Measurements from ENCODE around the gene PMPCB. TPM values are rescaled to one million over a fixed set of nuclear protein-coding genes. Genes with fewer than 3 reads are reported as not detected.

PMPCB gene
- total RNA-seq, 1 experiment from 2014 or later: 90.8 TPM

DNA sequence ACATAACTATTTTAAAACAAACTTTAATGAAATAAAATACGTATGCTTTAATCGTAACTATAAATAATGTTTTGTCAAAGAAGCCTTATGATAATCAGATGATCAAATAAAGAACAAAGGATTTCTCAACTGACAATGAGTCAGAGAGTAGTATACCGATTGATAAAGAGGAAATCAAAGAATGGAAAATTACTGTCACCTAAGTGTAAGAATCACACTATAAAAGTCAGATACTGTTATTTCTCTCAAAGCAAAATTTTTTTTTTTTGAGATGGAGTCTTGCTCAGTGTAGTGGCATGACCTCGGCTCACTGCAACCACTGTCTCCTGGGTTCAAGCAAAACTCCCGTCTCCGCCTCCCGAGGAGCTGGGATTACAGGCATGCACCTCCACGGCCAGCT lies 28.5 kb downstream of the PMPCB start:
- no peak for DNase-seq (ENCODE audit: low read depth)

DNA sequence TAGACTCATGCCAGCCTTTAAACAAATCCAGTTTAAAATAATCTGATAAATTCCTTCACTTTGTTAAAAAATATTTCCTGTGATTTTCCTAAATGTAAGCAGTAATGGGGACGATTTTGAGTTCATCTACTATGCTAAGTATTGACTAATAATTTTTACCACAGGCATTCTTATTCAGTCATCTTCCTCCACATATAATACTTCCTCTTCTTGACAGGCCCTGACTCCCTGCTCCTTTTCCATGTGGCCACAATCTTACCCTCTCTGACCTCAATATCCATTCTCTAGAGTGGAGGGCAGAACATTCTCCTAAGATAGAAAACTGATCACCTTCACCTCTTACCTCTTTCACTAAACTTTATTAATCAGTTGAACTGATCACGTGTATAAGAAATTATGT lies 39.5 kb downstream of the PMPCB start:
- no peak for DNase-seq (ENCODE audit: low read depth)

- no peak for DNase-seq (ENCODE audit: low read depth)
Measured at GRCh38 chr7:103338864-103339263, 41.6 kb downstream of the PMPCB start.

- no peak for DNase-seq (ENCODE audit: low read depth)
Measured at GRCh38 chr7:103341466-103341865, 44.2 kb downstream of the PMPCB start.

- DNase-seq (ENCODE audit: low read depth): no peak
Measured at GRCh38 chr7:103343332-103343731, 46.1 kb downstream of the PMPCB start.

DNA sequence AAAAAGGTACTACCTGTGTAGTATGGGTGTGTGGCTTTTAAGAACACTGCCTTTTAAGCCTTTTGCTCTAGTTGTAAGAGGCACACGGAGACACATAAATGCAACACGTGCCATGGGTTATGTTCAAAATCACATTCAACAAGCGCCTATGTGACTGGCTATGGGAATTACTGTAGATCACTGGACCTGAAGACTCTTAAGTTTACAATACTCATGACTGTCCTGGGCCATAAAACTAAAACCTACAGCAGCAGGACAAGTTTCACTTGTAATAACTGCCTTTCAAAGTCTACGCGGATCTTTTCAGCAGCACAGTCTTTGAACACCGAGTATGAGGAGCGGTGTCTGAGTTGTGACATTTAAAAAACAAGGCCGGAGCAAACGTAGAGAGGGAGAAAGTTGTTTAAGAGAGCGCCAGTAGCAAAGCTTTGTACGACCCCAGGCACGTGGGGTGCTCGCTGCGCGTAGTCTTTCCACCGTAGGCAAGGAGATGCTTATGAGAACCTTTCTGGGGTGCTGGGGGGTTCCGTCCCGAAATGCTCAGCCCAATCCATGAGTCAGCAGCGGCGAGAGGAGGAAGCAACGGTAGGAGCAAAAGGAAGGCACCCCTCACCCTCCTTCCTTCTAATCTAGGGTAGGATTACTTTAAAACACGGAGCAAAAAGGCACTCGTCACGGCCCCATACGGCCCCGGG lies 46.7 kb downstream of the PMPCB start:
- DNase-seq (ENCODE audit: low read depth): peak; percentile 31

GRCh38 chr7:103344453-103345149 lies 47.4 kb downstream of the PMPCB start, which contains the start of gene DNAJC2:
DNAJC2 (minus strand) TSS chr7:103344767; CDS start chr7:103344622, 145 bp downstream.
- DNase-seq (ENCODE audit: low read depth): peak; percentile 94

DNA sequence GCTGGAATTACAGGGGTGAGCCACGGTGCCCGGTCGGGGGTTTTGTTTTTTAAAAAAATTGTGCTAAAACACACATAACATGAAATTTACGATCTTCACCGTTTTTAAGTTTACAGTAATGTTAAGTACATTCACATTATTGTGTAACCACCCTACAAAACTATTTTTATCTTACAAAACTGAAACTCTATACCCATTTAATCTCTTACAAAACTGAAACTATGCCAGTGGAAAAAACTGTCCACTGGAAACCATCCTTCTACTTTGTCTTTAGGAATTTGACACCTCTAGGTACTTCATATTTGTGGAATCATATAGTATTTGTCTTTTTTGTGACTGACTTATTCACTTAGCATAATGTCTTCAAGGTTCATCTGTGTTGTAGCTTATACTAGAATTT lies 49.2 kb downstream of the PMPCB start:
- DNase-seq (ENCODE audit: low read depth): peak; percentile 7

DNA sequence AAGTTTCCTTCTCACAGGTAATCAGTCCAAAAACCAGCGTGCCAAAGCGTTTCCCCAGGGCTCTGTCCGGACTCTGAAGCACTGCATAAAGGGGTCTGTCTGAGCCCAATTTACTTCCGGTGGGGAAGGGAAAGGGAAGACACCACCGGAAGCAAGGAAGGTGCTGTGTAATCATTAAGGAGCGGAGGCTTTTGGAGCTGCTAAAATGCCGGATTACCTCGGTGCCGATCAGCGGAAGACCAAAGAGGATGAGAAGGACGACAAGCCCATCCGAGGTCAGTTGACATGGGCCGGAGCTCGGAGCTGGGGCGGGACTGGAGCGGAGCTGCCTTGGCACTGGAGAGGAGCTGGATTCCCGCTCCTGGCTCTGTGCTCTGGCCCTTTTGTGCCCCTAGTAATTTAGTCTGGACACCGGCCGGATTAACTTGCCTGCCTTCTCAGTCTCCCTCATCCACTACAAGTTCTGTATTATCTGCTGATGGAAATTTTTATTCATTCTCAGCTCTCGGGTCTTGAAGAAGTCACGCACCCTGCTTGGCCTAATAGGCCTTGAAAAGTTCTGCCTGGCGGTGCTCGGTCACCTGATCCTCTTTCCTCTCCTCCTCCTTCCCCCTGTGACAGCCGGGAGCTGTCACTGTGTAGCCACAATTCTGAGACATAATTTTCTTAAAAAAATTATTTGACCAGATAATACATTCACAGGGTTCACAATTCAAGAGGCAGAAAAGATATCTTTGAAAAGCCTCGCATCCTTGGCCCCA lies 50.5 kb downstream of the PMPCB start, which contains the start of gene PSMC2:
PSMC2 (plus strand) TSS at position 137 of the 761 bp plus-strand sequence; CDS start at position 206, 69 bp downstream.
- peak; percentile 93 for DNase-seq (ENCODE audit: low read depth)

- DNase-seq (ENCODE audit: low read depth): no peak
Measured at GRCh38 chr7:103348452-103348851, 51.2 kb downstream of the PMPCB start.

DNA sequence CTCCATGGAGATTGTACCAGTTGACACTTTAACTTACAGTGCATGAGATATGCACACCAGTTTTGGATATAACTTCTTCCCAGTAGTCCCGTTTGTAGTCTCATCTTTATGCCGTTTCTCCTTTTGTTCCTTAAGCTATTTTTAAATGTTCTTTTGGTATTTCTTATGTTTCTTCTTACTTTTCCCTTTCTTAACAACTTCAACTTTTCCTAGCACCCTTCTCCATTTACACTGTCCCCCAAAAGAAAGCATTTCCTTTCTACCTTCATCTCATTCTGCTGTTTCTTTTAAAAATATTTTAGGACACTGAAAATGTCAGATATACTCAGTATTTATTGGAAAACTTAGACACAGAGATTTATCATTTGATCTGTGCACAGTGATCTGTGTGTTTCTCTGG lies 51.7 kb downstream of the PMPCB start:
- DNase-seq (ENCODE audit: low read depth): no peak

- DNase-seq (ENCODE audit: low read depth): no peak
Measured at GRCh38 chr7:103349805-103350204, 52.6 kb downstream of the PMPCB start.

Other genes starting within 250 kb of the PMPCB start
- 0.96 and 1.4 TPM in 2 replicates for gene FBXL13, start 222.6 kb upstream of the PMPCB start, total RNA-seq (2014; rRNA removed; shearing (Covaris generic))
- 49.2 and 52.6 TPM in 2 replicates for gene ARMC10, start 222.3 kb upstream of the PMPCB start, total RNA-seq (2014; rRNA removed; shearing (Covaris generic))
- gene NAPEPLD, start 148.3 kb upstream of the PMPCB start, total RNA-seq (2014; rRNA removed; shearing (Covaris generic)): 5.8 and 7.2 TPM in 2 replicates
- 16.8 and 22.1 TPM in 2 replicates for gene DNAJC2, start 47.3 kb downstream of the PMPCB start, total RNA-seq (2014; rRNA removed; shearing (Covaris generic))
- gene PSMC2, start 50.2 kb downstream of the PMPCB start, total RNA-seq (2014; rRNA removed; shearing (Covaris generic)): 372 and 400 TPM in 2 replicates
- not detected in 2 replicates for gene SLC26A5, start 148.8 kb downstream of the PMPCB start, total RNA-seq (2014; rRNA removed; shearing (Covaris generic))